PFSK-1 (cell line): Measurements from ENCODE around the gene STAT4.

Experiments used
- FOXP2 ChIP-seq: optimal IDR thresholded peaks from 2 replicates; pipeline ENCODE3; 2011; ENCODE audit warnings: borderline replicate concordance, control low read depth, inconsistent platforms; ENCODE audit not compliant: insufficient read depth; ENCODE audit errors: extremely low read length, extremely low read depth
- POLR2AphosphoS5 ChIP-seq: IDR thresholded peaks from 2 replicates; pipeline ENCODE4 v1.6.1; 2012; ENCODE audit warnings: low read depth, mild to moderate bottlenecking, control low read depth, low read length, moderate library complexity
- REST ChIP-seq, 2 experiments: IDR thresholded peaks; 2 replicates each; pipeline versions ENCODE4 v1.6.1 to v1.8.0; 2011 to 2012; ENCODE audit warnings: low read depth in 2 of 2, low read length in 2 of 2, control low read depth in 1 of 2, inconsistent platforms in 1 of 2, mild to moderate bottlenecking in 1 of 2, moderate library complexity in 1 of 2; ENCODE audit not compliant: insufficient read depth in 1 of 2
- SIN3A ChIP-seq: IDR thresholded peaks from 2 replicates; pipeline ENCODE4 v1.6.1; 2012; ENCODE audit warnings: mild to moderate bottlenecking, low read length, moderate library complexity, borderline replicate concordance; ENCODE audit not compliant: insufficient read depth
- TAF1 ChIP-seq: IDR thresholded peaks from 2 replicates; pipeline ENCODE4 v1.6.1; 2012; ENCODE audit warnings: low read length, control low read depth, borderline replicate concordance; ENCODE audit not compliant: insufficient read depth

Gene STAT4

GRCh38 chr2:191048073-191048472 lies 102.7 kb downstream of the STAT4 start:
- no peak for TF ChIP-seq REST (IDR thresholded peaks at IDR 0.05; ENCODE audit: insufficient read depth in 1 of 2, low read depth in 2 of 2, low read length in 2 of 2)

DNA sequence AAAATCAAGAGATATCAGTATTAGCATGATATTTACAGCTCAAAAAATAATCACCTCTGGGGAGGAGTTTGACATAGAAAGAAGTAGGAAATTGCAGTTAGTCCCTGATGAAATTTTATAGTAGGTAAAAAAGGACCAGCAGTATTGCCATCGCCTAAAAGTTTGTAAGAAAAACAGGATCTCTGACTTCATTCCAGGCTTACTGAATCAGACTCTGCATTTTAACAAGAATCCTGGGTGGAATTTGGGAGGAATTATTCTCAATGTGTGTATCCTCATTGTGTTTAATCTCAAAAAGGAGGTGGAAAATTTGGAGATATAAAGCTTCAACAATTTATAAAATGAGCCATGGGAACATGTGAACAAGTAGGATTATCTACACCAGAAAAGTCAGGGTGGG lies 105.7 kb downstream of the STAT4 start:
- no peak for TF ChIP-seq TAF1
- no peak for TF ChIP-seq FOXP2
- no peak for TF ChIP-seq SIN3A
- no peak for TF ChIP-seq REST (IDR thresholded peaks at IDR 0.05; ENCODE audit: insufficient read depth in 1 of 2, low read depth in 2 of 2, low read length in 2 of 2)
- TF ChIP-seq POLR2AphosphoS5, result no peak

GRCh38 chr2:191043438-191043837 lies 107.4 kb downstream of the STAT4 start:
- TF ChIP-seq SIN3A (no peak), FOXP2 (no peak), REST (IDR thresholded peaks at IDR 0.05; ENCODE audit: insufficient read depth in 1 of 2, low read depth in 2 of 2, low read length in 2 of 2) (no peak), TAF1 (no peak), POLR2AphosphoS5 (no peak)

GRCh38 chr2:191041418-191042161 lies 109.2 kb downstream of the STAT4 start:
- TF ChIP-seq REST (IDR thresholded peaks at IDR 0.05; ENCODE audit: insufficient read depth in 1 of 2, low read depth in 2 of 2, low read length in 2 of 2) (no peak), TAF1 (no peak), POLR2AphosphoS5 (no peak), SIN3A (no peak), FOXP2 (no peak)

DNA sequence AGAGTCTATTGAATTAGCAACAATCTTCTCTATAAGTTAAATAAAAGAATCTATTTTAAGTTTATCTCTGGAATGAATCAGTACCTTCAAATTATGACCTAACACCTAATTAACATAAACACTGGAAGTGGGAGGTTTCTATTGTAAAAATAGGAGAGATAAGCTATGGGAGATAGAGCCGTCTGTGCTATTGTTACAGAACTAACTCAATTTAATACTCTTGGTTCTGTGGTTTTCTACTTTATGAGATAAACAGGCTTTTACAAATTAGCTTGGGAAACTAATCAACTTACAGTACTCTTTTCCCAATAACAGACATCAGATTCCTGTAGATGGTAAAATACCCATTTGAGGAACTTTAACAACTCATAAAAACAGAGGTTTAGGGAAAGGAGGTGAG lies 111.2 kb downstream of the STAT4 start:
- TF ChIP-seq FOXP2 (no peak), POLR2AphosphoS5 (no peak), SIN3A (no peak), TAF1 (no peak), REST (IDR thresholded peaks at IDR 0.05; ENCODE audit: insufficient read depth in 1 of 2, low read depth in 2 of 2, low read length in 2 of 2) (no peak)
